K562 (cell line): ENCODE measurements around the gene AIMP1. TPM values are rescaled to one million over a fixed set of nuclear protein-coding genes. Genes with fewer than 3 reads are reported as not detected.
A peak's percentile ranks its signal among the peaks of the same experiment; 100 is the strongest.

Experiments used
- ATAC-seq: fragments of 200-7000 bp; cut with Tn5 transposase; 3 replicates; pipeline ENCODE4 v1.9.1; 2020; ENCODE audit warnings: moderate library complexity
- BruUV-seq: library from RNA; stranded (reverse); fragments of 400-500 nt; replicated peaks from 2 replicates; lab custom pipeline; 2021; lab: Mats Ljungman, UMichigan
- CTCF ChIA-PET: fragments of 300-600 bp; formaldehyde crosslinking; extraction: SDS; loops from one replicate; lab custom pipeline; 2021; ENCODE audit warnings: low intra/inter-chr PET ratio; lab: Yijun Ruan, JAX
- POLR2A ChIA-PET: fragments of 300-600, 350-650 bp; sonication (Branson Sonifier 250); formaldehyde crosslinking; extraction: SDS; loops from one replicate; lab custom pipeline; 2021; ENCODE audit warnings: antibody characterized with exemption, inconsistent platforms; lab: Yijun Ruan, JAX
- DNase-seq, 4 experiments: peaks; one replicate each; pipeline versions ENCODE4 v3.0.0 to v3.0.0-alpha.2; 2011 to 2018; ENCODE audit warnings: low spot score in 3 of 4, mixed read lengths in 3 of 4; ENCODE audit errors: extremely low read depth in 1 of 4
- FAIRE-seq: peaks from 2 replicates; lab custom pipeline; 2011; peaks lifted over from hg19 to GRCh38; lab: Jason Lieb, UNC
- H2AFZ ChIP-seq: 2 replicates; pipeline ENCODE4 v1.6.0; 2011; ENCODE audit warnings: low read depth, low read length, control low read depth, inconsistent platforms
- H3K27ac ChIP-seq: fragments of 200-600 bp; 3 replicates; pipeline ENCODE4 v1.8.0; 2011; ENCODE audit warnings: low read depth, mild to moderate bottlenecking, control low read depth, inconsistent platforms, low read length, moderate library complexity, mixed read lengths; ENCODE audit errors: extremely low read depth
- H3K27me3 ChIP-seq, 2 experiments: fragments of 300-600 bp in 1 of 2; 2 replicates in 1 of 2; 3 replicates in 1 of 2; pipeline versions ENCODE4 v1.6.0 to v1.8.0; 2011; ENCODE audit warnings: inconsistent platforms in 2 of 2, low read length in 2 of 2, mild to moderate bottlenecking in 1 of 2, mixed read lengths in 1 of 2, moderate library complexity in 1 of 2; ENCODE audit not compliant: control insufficient read depth in 2 of 2, insufficient read depth in 2 of 2
- H3K36me3 ChIP-seq: fragments of 300-600 bp; 3 replicates; pipeline ENCODE4 v1.8.0; 2011; ENCODE audit warnings: mild to moderate bottlenecking, low read length, inconsistent platforms; ENCODE audit not compliant: control insufficient read depth, insufficient read depth
- H3K4me1 ChIP-seq, 2 experiments: fragments of 200-600 bp in 1 of 2; replicated peaks in 1 of 2; 2 replicates in 1 of 2; 3 replicates in 1 of 2; pipeline versions ENCODE4 v1.5.1 to v1.8.0; 2011; ENCODE audit warnings: inconsistent platforms in 2 of 2, low read length in 2 of 2, mild to moderate bottlenecking in 1 of 2, mixed read lengths in 1 of 2, moderate library complexity in 1 of 2; ENCODE audit not compliant: control insufficient read depth in 2 of 2, insufficient read depth in 2 of 2
- H3K4me2 ChIP-seq: 2 replicates; pipeline ENCODE4 v1.6.1; 2011; ENCODE audit warnings: low read length, control low read depth, inconsistent platforms, mixed read lengths; ENCODE audit not compliant: insufficient read depth
- H3K4me3 ChIP-seq: fragments of 200-600 bp; sonication (generic), shearing (Covaris generic); 2 replicates; pipeline ENCODE4 v1.5.1; 2016; ENCODE audit warnings: control low read depth, inconsistent platforms
- H3K79me2 ChIP-seq: fragments of 200-600 bp; 3 replicates; pipeline ENCODE4 v1.8.0; 2011; ENCODE audit warnings: low read length, inconsistent platforms; ENCODE audit not compliant: control insufficient read depth, insufficient read depth
- H3K9ac ChIP-seq, 2 experiments: 2 replicates each; pipeline versions ENCODE4 v1.6.0 to v1.6.1; 2011; ENCODE audit warnings: low read depth in 2 of 2, low read length in 2 of 2, control low read depth in 1 of 2, inconsistent platforms in 1 of 2, mild to moderate bottlenecking in 1 of 2, mixed read lengths in 1 of 2; ENCODE audit not compliant: insufficient read depth in 1 of 2
- H3K9me1 ChIP-seq: one replicate; pipeline ENCODE4 v1.6.0; 2011; ENCODE audit warnings: inconsistent platforms, mild to moderate bottlenecking, low read length, moderate library complexity; ENCODE audit not compliant: control insufficient read depth, insufficient read depth
- H3K9me3 ChIP-seq: replicated peaks from 2 replicates; pipeline ENCODE4 v1.5.1; 2011; ENCODE audit warnings: low read depth, low read length, inconsistent platforms; ENCODE audit not compliant: control insufficient read depth, insufficient read depth
- H4K20me1 ChIP-seq: replicated peaks from 2 replicates; pipeline ENCODE4 v1.6.1; 2011; ENCODE audit warnings: low read length, inconsistent platforms, mixed read lengths; ENCODE audit not compliant: control insufficient read depth, insufficient read depth
- ARID2 ChIP-seq: fragments of 450-650 bp; IDR thresholded peaks from 2 replicates; pipeline ENCODE4 v1.6.1; 2017; ENCODE audit warnings: antibody characterized with exemption, mild to moderate bottlenecking
- CTBP1 ChIP-seq: fragments of 450-650 bp; IDR thresholded peaks from 2 replicates; pipeline ENCODE4 v1.6.1; 2016; ENCODE audit warnings: borderline replicate concordance
- GABPB2 ChIP-seq: fragments of 250-450 bp; sonication (Bioruptor Pico); conservative IDR thresholded peaks from 2 replicates; pipeline ENCODE4 v1.5.1; 2021; ENCODE audit warnings: mild to moderate bottlenecking
- MBD2 ChIP-seq: sonication (generic); IDR thresholded peaks from 2 replicates; pipeline ENCODE4 v1.6.1; 2016; ENCODE audit warnings: low read depth, borderline replicate concordance
- NCOA2 ChIP-seq, 2 experiments: fragments of 450-650 bp; IDR thresholded peaks; 2 replicates each; pipeline ENCODE4 v1.6.1; 2018; ENCODE audit warnings: mild to moderate bottlenecking in 2 of 2, moderate library complexity in 1 of 2; ENCODE audit not compliant: partially characterized antibody in 2 of 2
- NR1H2 ChIP-seq: sonication (generic); formaldehyde crosslinking; IDR thresholded peaks from 2 replicates; pipeline ENCODE4 v1.4.0; 2020; ENCODE audit warnings: mild to moderate bottlenecking, missing genetic modification reagents
- PHF21A ChIP-seq: fragments of 450-650 bp; IDR thresholded peaks from 2 replicates; pipeline ENCODE4 v1.6.1; 2017; ENCODE audit warnings: low read depth, borderline replicate concordance
- RAD21 ChIP-seq, 2 experiments: fragments of 250-450 bp in 1 of 2; fragments of 450-650 bp in 1 of 2; sonication (Bioruptor Pico) in 1 of 2; formaldehyde crosslinking in 1 of 2; IDR thresholded peaks in 1 of 2; conservative IDR thresholded peaks in 1 of 2; 2 replicates each; pipeline versions ENCODE4 v1.4.0 to v1.8.0; 2020 to 2022; ENCODE audit warnings: mild to moderate bottlenecking in 2 of 2, moderate library complexity in 1 of 2
- TEAD4 ChIP-seq, 2 experiments: sonication (generic) in 1 of 2; formaldehyde crosslinking in 1 of 2; IDR thresholded peaks; 2 replicates each; pipeline versions ENCODE4 v1.6.1 to v1.8.0; 2012 to 2022; ENCODE audit warnings: borderline replicate concordance in 1 of 2, inconsistent platforms in 1 of 2, low read length in 1 of 2, mild to moderate bottlenecking in 1 of 2, missing genetic modification reagents in 1 of 2
- XRCC5 ChIP-seq: fragments of 200-400 bp; formaldehyde crosslinking; IDR thresholded peaks from 2 replicates; pipeline ENCODE4 v1.6.1; 2017; ENCODE audit warnings: low read depth, mild to moderate bottlenecking, low read length
- ZNF77 ChIP-seq: fragments of 250-450 bp; sonication (Bioruptor Pico); IDR thresholded peaks from 2 replicates; pipeline ENCODE4 v1.5.0; 2020
- WGBS: fragments of 100-300 bp; shearing (Covaris generic); methylation state at CpG from one replicate; pipeline ENCODE4 v1.1.6; 2016; ENCODE audit warnings: low coverage, mixed read lengths; ENCODE audit not compliant: insufficient coverage; ENCODE audit errors: missing lambda C conversion rate; 5-methylcytosine and 5-hydroxymethylcytosine counted together
- in situ Hi-C: fragments of 300-500 bp; cut with MboI; formaldehyde crosslinking; loops from 4 replicates; pipeline ENCODE4 v1.15.0; 2018; ENCODE audit warnings: inconsistent platforms, mixed read lengths
- intact Hi-C: fragments of 100-400 bp; cut with micrococcal nuclease; formaldehyde crosslinking; loops from 2 replicates; pipeline ENCODE4 v1.14.2; 2022
- polyA plus RNA-seq, 8 experiments: library from polyadenylated mRNA; depleted of rRNA in 4 of 8; stranded (reverse) in 5 of 8; unstranded in 3 of 8; fragments of >200 nt; fragmentation: Nextera tagmentation in 2 of 8; fragmentation: Illumina TruSeq in 1 of 8; extraction: Ambion mirVana in 2 of 8; extraction: Trizol in 1 of 8; gene quantifications; 2 replicates each; pipeline versions ENCODE4 v1.2.1 to v1.2.3, GENCODE V29; 2011 to 2014; ENCODE audit warnings: inconsistent platforms in 1 of 8, missing spikeins in 1 of 8
- total RNA-seq, 7 experiments: library from RNA; depleted of rRNA in 6 of 7; stranded (reverse); fragments of >200 nt in 6 of 7; fragmentation: Illumina TruSeq in 2 of 7; extraction: Trizol in 2 of 7; gene quantifications; 2 replicates each; pipeline versions ENCODE4 v1.2.1 to v1.2.3, GENCODE V29; 2011 to 2021; ENCODE audit warnings: low replicate concordance in 1 of 7
- TF ChIP-seq, protein P1 (sequence below): fragments of 450-650 bp; IDR thresholded peaks from 2 replicates; pipeline ENCODE4 v1.6.1; 2016; ENCODE audit warnings: low read depth
- TF ChIP-seq, protein P2 (sequence below): sonication (generic); formaldehyde crosslinking; IDR thresholded peaks from 2 replicates; pipeline ENCODE4 v1.8.0; 2022; ENCODE audit warnings: missing genetic modification reagents, mild to moderate bottlenecking, moderate library complexity, borderline replicate concordance

Gene AIMP1
- total and polyA plus RNA-seq, 9 of the 15 experiments (the other 6 are each of a cell fraction or from before 2014, with no cell fraction given) = 39.9 to 141 (median 70.1) TPM

DNA sequence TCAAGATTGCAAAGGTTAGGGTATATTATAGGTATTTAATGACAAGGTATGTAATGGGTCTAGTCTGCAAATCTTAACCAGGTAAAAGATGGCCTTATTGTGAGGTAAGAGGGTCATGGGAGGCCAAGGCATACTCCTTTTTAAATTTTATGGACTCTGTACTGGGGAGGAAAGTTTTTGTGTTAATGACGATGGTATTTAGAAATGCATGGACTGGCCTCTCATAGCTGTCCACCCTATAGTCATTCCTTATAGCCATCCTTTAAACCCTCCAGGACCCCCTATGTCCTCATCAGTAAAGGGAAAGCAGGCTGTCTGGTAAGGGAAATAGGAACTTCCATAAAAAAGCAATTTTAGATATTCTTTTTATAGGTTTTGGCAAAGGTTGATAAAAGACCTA, 1.5 kb downstream of the AIMP1 start:
- 53% methylated on average over 1 of the region's 1 CpG for WGBS
- H4K20me1 ChIP-seq = no peaks in the 10 kb centered on the region
- in situ Hi-C loops = loop anchor here (25.0 kb wide), 1 partner anchor 1394 kb away; the partner anchor contains the start of gene PAPSS1
- FAIRE-seq (no peak), DNase-seq (no peak), ATAC-seq (no peak)
- intact Hi-C loops = loop anchor here (5.0 kb wide), 1 partner anchor 1404 kb away; the partner anchor contains the start of gene PAPSS1
- H3K4me1 ChIP-seq = peaks cover 8 to 13% of the 10 kb centered on the region in 2 experiments; a peak in 4 of 5 replicates
- no peaks in the 10 kb centered on the region for H3K9me1 ChIP-seq
- H3K36me3 ChIP-seq = peaks cover 12% of the 10 kb centered on the region; the same call in 2 of the 3 replicates
- peak overlapping the region; percentile 98 for H3K4me2 ChIP-seq
- peak overlapping the region; percentile 96 for H3K4me3 ChIP-seq
- POLR2A ChIA-PET = no interaction called here
- no TSS peak for BruUV-seq
- no peak overlapping the region for H2AFZ ChIP-seq
- H3K27ac ChIP-seq = no peak overlapping the region; the same call in 2 of the 3 replicates
- no peaks in the 10 kb centered on the region for H3K27me3 ChIP-seq
- H3K79me2 ChIP-seq = peaks cover 90% of the 10 kb centered on the region
- peak overlapping the region in 1 of 2 experiments; percentile 98; a peak in 1 of 4 replicates for H3K9ac ChIP-seq
- CTCF ChIA-PET = no interaction called here
- no peaks in the 10 kb centered on the region for H3K9me3 ChIP-seq
- no peak for TF ChIP-seq PHF21A
- no peak for TF ChIP-seq XRCC5
- TF ChIP-seq MBD2 = no peak
- TF ChIP-seq ARID2 = no peak
- TF ChIP-seq, protein P1, sequence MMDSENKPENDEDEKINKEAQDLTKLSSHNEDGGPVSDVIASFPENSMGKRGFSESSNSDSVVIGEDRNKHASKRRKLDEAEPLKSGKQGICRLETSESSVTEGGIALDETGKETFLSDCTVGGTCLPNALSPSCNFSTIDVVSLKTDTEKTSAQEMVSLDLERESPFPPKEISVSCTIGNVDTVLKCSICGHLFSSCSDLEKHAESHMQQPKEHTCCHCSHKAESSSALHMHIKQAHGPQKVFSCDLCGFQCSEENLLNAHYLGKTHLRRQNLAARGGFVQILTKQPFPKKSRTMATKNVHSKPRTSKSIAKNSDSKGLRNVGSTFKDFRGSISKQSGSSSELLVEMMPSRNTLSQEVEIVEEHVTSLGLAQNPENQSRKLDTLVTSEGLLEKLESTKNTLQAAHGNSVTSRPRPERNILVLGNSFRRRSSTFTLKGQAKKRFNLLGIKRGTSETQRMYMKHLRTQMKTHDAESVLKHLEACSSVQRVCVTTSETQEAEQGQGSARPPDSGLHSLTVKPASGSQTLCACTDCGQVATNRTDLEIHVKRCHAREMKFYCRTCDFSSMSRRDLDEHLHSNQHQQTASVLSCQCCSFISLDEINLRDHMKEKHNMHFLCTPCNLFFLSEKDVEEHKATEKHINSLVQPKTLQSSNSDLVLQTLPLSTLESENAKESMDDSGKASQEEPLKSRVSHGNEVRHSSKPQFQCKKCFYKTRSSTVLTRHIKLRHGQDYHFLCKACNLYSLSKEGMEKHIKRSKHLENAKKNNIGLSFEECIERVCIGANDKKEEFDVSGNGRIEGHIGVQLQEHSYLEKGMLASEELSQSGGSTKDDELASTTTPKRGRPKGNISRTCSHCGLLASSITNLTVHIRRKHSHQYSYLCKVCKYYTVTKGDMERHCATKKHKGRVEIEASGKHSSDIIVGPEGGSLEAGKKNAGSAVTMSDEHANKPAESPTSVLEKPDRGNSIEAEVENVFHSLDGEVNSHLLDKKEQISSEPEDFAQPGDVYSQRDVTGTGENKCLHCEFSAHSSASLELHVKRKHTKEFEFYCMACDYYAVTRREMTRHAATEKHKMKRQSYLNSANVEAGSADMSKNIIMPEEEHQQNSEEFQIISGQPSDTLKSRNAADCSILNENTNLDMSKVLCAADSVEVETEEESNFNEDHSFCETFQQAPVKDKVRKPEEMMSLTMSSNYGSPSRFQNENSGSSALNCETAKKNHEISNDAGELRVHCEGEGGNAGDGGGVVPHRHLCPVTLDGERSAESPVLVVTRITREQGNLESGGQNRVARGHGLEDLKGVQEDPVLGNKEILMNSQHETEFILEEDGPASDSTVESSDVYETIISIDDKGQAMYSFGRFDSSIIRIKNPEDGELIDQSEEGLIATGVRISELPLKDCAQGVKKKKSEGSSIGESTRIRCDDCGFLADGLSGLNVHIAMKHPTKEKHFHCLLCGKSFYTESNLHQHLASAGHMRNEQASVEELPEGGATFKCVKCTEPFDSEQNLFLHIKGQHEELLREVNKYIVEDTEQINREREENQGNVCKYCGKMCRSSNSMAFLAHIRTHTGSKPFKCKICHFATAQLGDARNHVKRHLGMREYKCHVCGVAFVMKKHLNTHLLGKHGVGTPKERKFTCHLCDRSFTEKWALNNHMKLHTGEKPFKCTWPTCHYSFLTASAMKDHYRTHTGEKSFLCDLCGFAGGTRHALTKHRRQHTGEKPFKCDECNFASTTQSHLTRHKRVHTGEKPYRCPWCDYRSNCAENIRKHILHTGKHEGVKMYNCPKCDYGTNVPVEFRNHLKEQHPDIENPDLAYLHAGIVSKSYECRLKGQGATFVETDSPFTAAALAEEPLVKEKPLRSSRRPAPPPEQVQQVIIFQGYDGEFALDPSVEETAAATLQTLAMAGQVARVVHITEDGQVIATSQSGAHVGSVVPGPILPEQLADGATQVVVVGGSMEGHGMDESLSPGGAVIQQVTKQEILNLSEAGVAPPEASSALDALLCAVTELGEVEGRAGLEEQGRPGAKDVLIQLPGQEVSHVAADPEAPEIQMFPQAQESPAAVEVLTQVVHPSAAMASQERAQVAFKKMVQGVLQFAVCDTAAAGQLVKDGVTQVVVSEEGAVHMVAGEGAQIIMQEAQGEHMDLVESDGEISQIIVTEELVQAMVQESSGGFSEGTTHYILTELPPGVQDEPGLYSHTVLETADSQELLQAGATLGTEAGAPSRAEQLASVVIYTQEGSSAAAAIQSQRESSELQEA = no peak
- TF ChIP-seq NR1H2 (CRISPR knock-in tag) = no peak
- TF ChIP-seq CTBP1 = no peak
- no peak for TF ChIP-seq RAD21 (CRISPR knock-in tag; conservative IDR thresholded peaks at IDR 0.05 in 1 of 2, IDR thresholded peaks at IDR 0.05 in 1 of 2)
- no peak for TF ChIP-seq TEAD4 (IDR thresholded peaks at IDR 0.05; ENCODE audit: low read length)
- no peak for TF ChIP-seq TEAD4 (CRISPR knock-in tag; IDR thresholded peaks at IDR 0.05; ENCODE audit: borderline replicate concordance)
- TF ChIP-seq, protein P2, sequence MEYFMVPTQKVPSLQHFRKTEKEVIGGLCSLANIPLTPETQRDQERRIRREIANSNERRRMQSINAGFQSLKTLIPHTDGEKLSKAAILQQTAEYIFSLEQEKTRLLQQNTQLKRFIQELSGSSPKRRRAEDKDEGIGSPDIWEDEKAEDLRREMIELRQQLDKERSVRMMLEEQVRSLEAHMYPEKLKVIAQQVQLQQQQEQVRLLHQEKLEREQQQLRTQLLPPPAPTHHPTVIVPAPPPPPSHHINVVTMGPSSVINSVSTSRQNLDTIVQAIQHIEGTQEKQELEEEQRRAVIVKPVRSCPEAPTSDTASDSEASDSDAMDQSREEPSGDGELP (CRISPR knock-in tag) = no peak
- no peak for TF ChIP-seq ZNF77 (CRISPR knock-in tag)
- TF ChIP-seq GABPB2 (CRISPR knock-in tag) = no peak
- no peak for TF ChIP-seq NCOA2 (IDR thresholded peaks at IDR 0.05; ENCODE audit: partially characterized antibody in 2 of 2)
